AG10803 (cell line): ENCODE results near the gene UMPS.
"Not testable (repeated sequence)": the region's sequence is repeated elsewhere in the genome, so short reads cannot be mapped to it uniquely, and the experiment has no call there.

ENCODE experiments used
- DNase-seq: peaks from one replicate; pipeline ENCODE4 v3.0.0; 2010; ENCODE audit warnings: low read depth
- H3K4me3 ChIP-seq: 2 replicates; pipeline ENCODE4 v1.5.1; 2011; ENCODE audit warnings: mild to moderate bottlenecking, low read length, control low read depth
- CTCF ChIP-seq: conservative IDR thresholded peaks from 2 replicates; pipeline ENCODE4 v1.5.1; 2011; ENCODE audit warnings: mild to moderate bottlenecking, low read length, control low read depth, inconsistent platforms

Gene UMPS

GRCh38 chr3:124745756-124746155 lies 15.5 kb downstream of the UMPS start:
- H3K4me3 ChIP-seq: no peak overlapping the region
- no peak for TF ChIP-seq CTCF
- no peak for DNase-seq

GRCh38 chr3:124747111-124747981 lies 17.1 kb downstream of the UMPS start:
- no peak for TF ChIP-seq CTCF
- DNase-seq: no peak

GRCh38 chr3:124748560-124749198 lies 18.4 kb downstream of the UMPS start:
- no peak for TF ChIP-seq CTCF
- no peak overlapping the region for H3K4me3 ChIP-seq
- no peak for DNase-seq

More at GRCh38 chr3:124747111-124747981, 17.1 kb downstream of the UMPS start:
- H3K4me3 ChIP-seq: no peak overlapping the region

- not testable (repeated sequence) for DNase-seq, H3K4me3 ChIP-seq
Observed at GRCh38 chr3:124749877-124750276, 19.6 kb downstream of the UMPS start.

- no peak overlapping the region for H3K4me3 ChIP-seq
- no peak for DNase-seq
- no peak for TF ChIP-seq CTCF
Observed at GRCh38 chr3:124751501-124751900, 21.2 kb downstream of the UMPS start.

- no peak for TF ChIP-seq CTCF
- no peak overlapping the region for H3K4me3 ChIP-seq
- no peak for DNase-seq
Observed at GRCh38 chr3:124752051-124752450, 21.8 kb downstream of the UMPS start.

GRCh38 chr3:124757926-124758325 lies 27.7 kb downstream of the UMPS start:
- not testable (repeated sequence) for DNase-seq, H3K4me3 ChIP-seq
